CD4-positive, CD25-positive, alpha-beta regulatory T cell (primary cell): ENCODE measurements around the gene OPHN1. TPM values are rescaled to one million over a fixed set of nuclear protein-coding genes. Genes with fewer than 3 reads are reported as not detected.

Experiments used
- ATAC-seq, 2 donors: fragments of 150-1000 bp; cut with Tn5 transposase; one replicate each; pipeline ENCODE4 v1.10.0; 2021; ENCODE audit warnings: low read depth in 2 of 2, moderate number of reproducible peaks in 2 of 2, moderate library complexity in 1 of 2
- DNase-seq, 3 donors: peaks; one replicate each; pipeline versions ENCODE4 v3.0.0 to v3.0.0-alpha.2; 2012 to 2022; ENCODE audit warnings: mixed read lengths in 1 of 3
- H3K27ac ChIP-seq: one replicate; pipeline ENCODE4 v1.7.0; 2013; ENCODE audit warnings: mild to moderate bottlenecking, low read length; ENCODE audit not compliant: insufficient read depth, poor library complexity, severe bottlenecking
- H3K27me3 ChIP-seq: one replicate; pipeline ENCODE4 v1.7.0; 2013; ENCODE audit warnings: low read length; ENCODE audit not compliant: control insufficient read depth, insufficient read depth
- H3K36me3 ChIP-seq: one replicate; pipeline ENCODE4 v1.7.0; 2013; ENCODE audit warnings: mild to moderate bottlenecking, low read length, moderate library complexity; ENCODE audit not compliant: control insufficient read depth, insufficient read depth
- H3K4me1 ChIP-seq: 2 replicates; pipeline ENCODE4 v1.7.0; 2013; ENCODE audit warnings: mild to moderate bottlenecking, low read length; ENCODE audit not compliant: insufficient read depth, control insufficient read depth, poor library complexity, severe bottlenecking
- H3K4me3 ChIP-seq: one replicate; pipeline ENCODE4 v1.7.0; 2013; ENCODE audit warnings: low read depth, mild to moderate bottlenecking, low read length, moderate library complexity
- H3K9me3 ChIP-seq, 2 experiments: 1 replicate in 1 of 2; 2 replicates in 1 of 2; pipeline ENCODE4 v1.7.0; 2013; ENCODE audit warnings: low read length in 2 of 2, mild to moderate bottlenecking in 1 of 2, moderate library complexity in 1 of 2; ENCODE audit not compliant: control insufficient read depth in 2 of 2
- H3K27ac Mint-ChIP-seq, 3 donors: one replicate each; pipeline ENCODE4 v1.8.0; 2020 to 2022; ENCODE audit warnings: mild to moderate bottlenecking in 3 of 3, mixed read lengths in 3 of 3, moderate library complexity in 2 of 3
- H3K27me3 Mint-ChIP-seq: one replicate; pipeline ENCODE4 v1.8.0; 2022; ENCODE audit warnings: mild to moderate bottlenecking, mixed read lengths
- H3K36me3 Mint-ChIP-seq: one replicate; pipeline ENCODE4 v1.8.0; 2020; ENCODE audit warnings: mixed read lengths
- H3K4me1 Mint-ChIP-seq, 4 donors: one replicate each; pipeline ENCODE4 v1.8.0; 2020 to 2022; ENCODE audit warnings: mixed read lengths in 4 of 4, mild to moderate bottlenecking in 1 of 4
- H3K4me3 Mint-ChIP-seq, 4 donors: one replicate each; pipeline ENCODE4 v1.8.0; 2020 to 2022; ENCODE audit warnings: mild to moderate bottlenecking in 4 of 4, mixed read lengths in 4 of 4, moderate library complexity in 3 of 4
- H3K9me3 Mint-ChIP-seq, 7 donors: one replicate each; pipeline ENCODE4 v1.8.0; 2020 to 2022; ENCODE audit warnings: mixed read lengths in 7 of 7, mild to moderate bottlenecking in 3 of 7, moderate library complexity in 2 of 7
- polyA plus RNA-seq, 4 donors: library from polyadenylated mRNA; unstranded; fragments of 300-500 nt; fragmentation: Illumina TruSeq; gene quantifications; one replicate each; pipeline ENCODE4 v1.2.3, GENCODE V29; 2021
- total RNA-seq: library from RNA; stranded (reverse); gene quantifications from one replicate; pipeline ENCODE4 v1.2.3, GENCODE V29; 2022

The OPHN1 gene
- total and polyA plus RNA-seq, 5 donors from 2014 or later = 0.15 TPM; not detected in 4

DNA sequence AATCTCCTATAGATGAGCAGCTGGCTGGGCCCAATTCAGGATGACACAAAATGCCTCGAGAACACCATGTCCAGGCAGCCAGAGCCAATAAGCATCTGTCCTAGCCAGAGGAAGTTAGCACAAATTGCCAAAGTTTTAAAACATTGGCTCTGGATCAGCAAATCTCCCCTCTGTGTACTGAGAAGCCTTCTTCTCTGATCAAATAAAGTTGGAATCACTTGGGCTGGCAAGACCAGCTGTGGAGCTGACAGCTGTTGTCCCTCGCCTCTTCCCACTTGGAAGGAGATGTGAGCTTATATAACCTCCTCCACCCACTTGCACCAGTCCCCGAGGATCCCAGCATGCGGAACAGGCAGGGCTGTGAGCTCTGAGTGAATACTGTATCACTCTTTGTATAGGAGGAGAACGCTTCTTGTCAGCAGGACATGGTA lies 183.9 kb downstream of the OPHN1 start:
- H3K36me3 ChIP-seq = no peaks in the 10 kb centered on the region
- H3K4me3 ChIP-seq = no peak overlapping the region
- no peak overlapping the region for H3K27ac ChIP-seq
- no peak overlapping the region for H3K27ac Mint-ChIP-seq
- no peaks in the 10 kb centered on the region for H3K27me3 Mint-ChIP-seq
- no peaks in the 10 kb centered on the region for H3K9me3 ChIP-seq
- DNase-seq (no peak), ATAC-seq (no peak)
- no peaks in the 10 kb centered on the region for H3K4me1 Mint-ChIP-seq
- H3K36me3 Mint-ChIP-seq = no peaks in the 10 kb centered on the region
- no peaks in the 10 kb centered on the region for H3K27me3 ChIP-seq
- no peak overlapping the region for H3K4me3 Mint-ChIP-seq
- no peaks in the 10 kb centered on the region for H3K9me3 Mint-ChIP-seq
- H3K4me1 ChIP-seq = no peaks in the 10 kb centered on the region

DNA sequence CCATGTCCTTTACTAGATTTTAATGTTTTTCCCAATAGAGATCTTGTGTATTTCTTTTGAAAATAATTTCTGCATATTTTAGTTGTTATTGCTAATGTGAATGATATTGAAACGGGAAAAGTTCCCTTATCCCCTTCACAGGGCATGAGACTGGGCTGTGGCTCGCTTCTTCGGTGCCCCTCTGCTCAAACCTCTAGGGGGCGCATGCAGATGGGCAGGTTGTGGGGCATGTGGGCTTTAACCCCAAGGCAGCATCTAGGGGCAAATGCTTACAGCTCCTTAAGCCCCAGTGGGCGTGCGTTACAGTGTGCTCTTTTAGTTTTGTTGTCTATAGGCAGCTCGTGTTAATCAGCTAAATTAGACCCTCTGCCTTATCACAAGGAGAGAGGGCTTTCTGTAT lies 194.7 kb downstream of the OPHN1 start:
- H3K27me3 ChIP-seq = no peaks in the 10 kb centered on the region
- H3K27ac ChIP-seq = no peak overlapping the region
- H3K4me1 ChIP-seq = no peaks in the 10 kb centered on the region
- no peaks in the 10 kb centered on the region for H3K9me3 Mint-ChIP-seq
- H3K9me3 ChIP-seq = no peaks in the 10 kb centered on the region
- no peaks in the 10 kb centered on the region for H3K36me3 ChIP-seq
- H3K27me3 Mint-ChIP-seq = no peaks in the 10 kb centered on the region
- DNase-seq (peak in 1 of 3 donors; percentile 2), ATAC-seq (no peak)
- no peak overlapping the region for H3K4me3 Mint-ChIP-seq
- H3K36me3 Mint-ChIP-seq = no peaks in the 10 kb centered on the region
- H3K4me3 ChIP-seq = no peak overlapping the region
- no peaks in the 10 kb centered on the region for H3K4me1 Mint-ChIP-seq
- H3K27ac Mint-ChIP-seq = peak overlapping the region in 1 of 3 donors; percentile 13

DNA sequence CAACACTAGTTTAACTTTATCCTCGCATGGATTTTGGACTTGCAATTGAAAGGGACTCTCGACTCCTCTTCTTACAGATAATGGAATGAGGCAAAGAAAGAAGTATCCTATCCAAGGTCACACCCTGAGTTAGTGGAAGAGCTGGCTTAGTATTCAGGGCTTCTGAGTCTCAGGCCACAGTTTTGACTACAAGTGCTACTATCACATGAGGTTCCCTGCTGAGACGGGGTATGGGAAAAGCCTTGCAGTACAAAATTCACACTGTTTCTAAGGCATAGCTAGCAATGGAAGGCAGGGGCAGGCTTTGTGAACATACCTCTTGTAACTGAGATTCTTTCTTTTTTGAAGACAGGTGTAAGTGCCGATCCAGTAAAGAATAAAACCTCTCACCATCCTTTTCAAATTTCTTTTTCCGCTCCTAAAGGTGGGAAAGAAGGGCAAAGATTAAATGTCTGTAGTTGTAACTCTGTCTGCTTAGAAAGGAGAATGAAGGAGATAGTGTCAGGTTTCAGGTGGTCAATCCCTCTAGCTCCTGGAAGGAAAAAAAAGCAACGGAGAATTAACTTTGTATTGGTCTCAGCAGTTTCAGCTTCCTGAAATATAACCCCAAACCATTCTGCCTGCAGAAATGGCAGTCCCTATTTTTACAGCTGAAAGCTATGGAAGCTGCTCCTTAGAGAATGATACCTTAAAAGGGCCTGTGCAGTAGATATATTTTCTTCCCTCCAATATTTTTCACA lies 199.0 kb downstream of the OPHN1 start:
- H3K36me3 ChIP-seq = no peaks in the 10 kb centered on the region
- Mint-ChIP-seq H3K27ac (no peak overlapping the region), H3K36me3 (no peaks in the 10 kb centered on the region), H3K4me3 (no peak overlapping the region), H3K4me1 (no peaks in the 10 kb centered on the region), H3K27me3 (no peaks in the 10 kb centered on the region), H3K9me3 (peaks cover 0 to 1% (median 0%) of the 10 kb centered on the region in 7 donors)
- no peaks in the 10 kb centered on the region for H3K4me1 ChIP-seq
- H3K27ac ChIP-seq = no peak overlapping the region
- H3K4me3 ChIP-seq = no peak overlapping the region
- DNase-seq (no peak), ATAC-seq (no peak)
- no peaks in the 10 kb centered on the region for H3K9me3 ChIP-seq
- no peaks in the 10 kb centered on the region for H3K27me3 ChIP-seq

DNA sequence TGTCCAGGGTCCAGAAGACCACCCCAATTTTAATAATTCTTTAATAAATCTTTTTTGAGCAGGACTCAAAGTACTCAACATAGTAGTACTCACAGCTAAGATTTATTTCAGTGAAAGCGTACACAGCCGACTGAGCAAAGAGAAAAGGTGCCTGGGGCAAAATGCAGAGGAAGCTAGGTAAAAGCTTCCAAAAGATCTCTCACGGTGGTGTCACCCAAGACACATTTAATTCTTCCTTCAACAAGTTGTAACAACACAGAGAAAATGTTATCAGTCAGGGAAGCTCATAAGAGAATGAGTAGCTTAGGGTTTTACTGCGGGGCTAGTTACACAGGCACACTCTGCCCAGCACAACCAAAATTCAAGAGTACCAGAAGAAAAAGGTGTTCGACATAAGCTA lies 201.1 kb downstream of the OPHN1 start:
- H3K4me1 ChIP-seq = no peaks in the 10 kb centered on the region
- no peak overlapping the region for H3K4me3 ChIP-seq
- H3K9me3 Mint-ChIP-seq = peaks cover 0 to 2% (median 0%) of the 10 kb centered on the region in 7 donors
- DNase-seq = no peak
- no peaks in the 10 kb centered on the region for H3K36me3 Mint-ChIP-seq
- no peaks in the 10 kb centered on the region for H3K4me1 Mint-ChIP-seq
- H3K36me3 ChIP-seq = no peaks in the 10 kb centered on the region
- H3K27ac ChIP-seq = no peak overlapping the region
- no peak overlapping the region for H3K4me3 Mint-ChIP-seq
- H3K27me3 Mint-ChIP-seq = no peaks in the 10 kb centered on the region
- H3K27me3 ChIP-seq = no peaks in the 10 kb centered on the region
- H3K9me3 ChIP-seq = no peaks in the 10 kb centered on the region
- ATAC-seq = no peak
- no peak overlapping the region for H3K27ac Mint-ChIP-seq

DNA sequence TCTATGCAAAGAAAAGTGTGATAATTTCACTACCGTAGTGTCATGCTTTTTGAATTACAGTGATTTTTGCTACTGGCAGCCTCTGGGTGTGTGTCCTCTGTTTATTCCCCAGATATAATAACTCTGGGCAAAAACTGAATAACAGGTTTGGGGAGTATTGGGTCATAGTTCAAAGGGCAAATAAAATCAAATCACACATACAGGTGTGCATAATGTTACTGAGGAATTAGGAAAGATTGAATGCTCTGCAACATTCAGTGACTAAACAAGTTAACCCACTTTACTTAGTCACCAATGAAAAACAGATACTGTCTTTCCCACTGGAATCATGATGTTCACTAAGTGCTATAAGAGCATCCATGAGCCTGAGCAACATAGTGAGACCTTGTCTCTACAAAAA lies 224.3 kb downstream of the OPHN1 start:
- Mint-ChIP-seq H3K9me3 (no peaks in the 10 kb centered on the region), H3K36me3 (no peaks in the 10 kb centered on the region), H3K27me3 (no peaks in the 10 kb centered on the region), H3K4me3 (no peak overlapping the region), H3K4me1 (no peaks in the 10 kb centered on the region), H3K27ac (no peak overlapping the region)
- Histone ChIP-seq H3K27me3 (no peaks in the 10 kb centered on the region), H3K4me3 (no peak overlapping the region), H3K36me3 (no peaks in the 10 kb centered on the region), H3K27ac (no peak overlapping the region), H3K9me3 (no peaks in the 10 kb centered on the region), H3K4me1 (no peaks in the 10 kb centered on the region)
- DNase-seq (no peak), ATAC-seq (no peak)

DNA sequence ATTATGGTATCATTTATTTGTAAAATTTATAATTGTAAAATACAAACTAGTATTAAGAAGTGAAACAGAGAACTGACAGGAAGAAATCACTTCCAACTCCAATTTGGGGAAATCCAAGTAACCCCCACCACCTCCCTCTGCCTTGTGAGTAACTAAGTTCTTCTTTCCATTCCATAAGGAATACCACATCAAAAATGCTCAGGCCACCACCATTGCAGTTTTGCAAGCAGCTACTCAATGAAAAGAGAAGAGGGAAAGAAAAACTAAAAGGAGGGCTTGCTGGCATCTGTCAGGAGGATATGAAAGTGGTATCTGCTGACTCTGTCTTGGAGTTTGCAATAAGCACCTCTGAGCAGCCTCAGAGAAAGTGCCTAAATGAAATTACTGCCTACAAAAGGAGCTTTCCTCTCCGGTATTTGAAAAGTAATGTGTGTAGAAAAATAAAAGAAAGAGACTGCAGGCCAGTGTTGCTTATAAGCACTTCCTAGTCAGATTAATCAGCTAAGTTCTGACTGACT lies 228.7 kb downstream of the OPHN1 start:
- H3K27ac Mint-ChIP-seq = no peak overlapping the region
- H3K4me1 ChIP-seq = no peaks in the 10 kb centered on the region
- H3K27me3 ChIP-seq = no peaks in the 10 kb centered on the region
- DNase-seq (no peak), ATAC-seq (no peak)
- no peaks in the 10 kb centered on the region for H3K27me3 Mint-ChIP-seq
- no peaks in the 10 kb centered on the region for H3K4me1 Mint-ChIP-seq
- no peaks in the 10 kb centered on the region for H3K9me3 Mint-ChIP-seq
- no peaks in the 10 kb centered on the region for H3K36me3 ChIP-seq
- H3K9me3 ChIP-seq = no peaks in the 10 kb centered on the region
- no peak overlapping the region for H3K27ac ChIP-seq
- no peak overlapping the region for H3K4me3 ChIP-seq
- H3K4me3 Mint-ChIP-seq = no peak overlapping the region
- H3K36me3 Mint-ChIP-seq = no peaks in the 10 kb centered on the region

DNA sequence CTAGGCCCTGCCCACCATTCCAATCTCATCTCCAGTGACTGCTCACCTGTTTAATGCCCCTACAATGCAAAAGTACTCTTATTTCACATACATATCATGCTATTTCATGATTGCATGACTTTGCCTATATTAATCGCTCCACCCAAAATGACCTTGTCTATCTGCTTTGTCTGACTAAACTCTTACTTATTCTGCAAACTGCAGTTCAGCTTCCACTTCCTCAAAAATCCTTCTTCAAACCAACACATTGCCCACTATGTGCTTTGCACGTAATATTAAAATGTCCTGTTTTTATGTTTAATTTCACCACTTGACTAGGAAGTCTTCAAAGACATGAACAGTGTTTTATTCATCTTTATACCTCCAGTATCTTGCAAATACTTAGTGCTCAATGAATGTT lies 229.6 kb downstream of the OPHN1 start:
- H3K4me1 Mint-ChIP-seq = no peaks in the 10 kb centered on the region
- no peak overlapping the region for H3K27ac ChIP-seq

DNA sequence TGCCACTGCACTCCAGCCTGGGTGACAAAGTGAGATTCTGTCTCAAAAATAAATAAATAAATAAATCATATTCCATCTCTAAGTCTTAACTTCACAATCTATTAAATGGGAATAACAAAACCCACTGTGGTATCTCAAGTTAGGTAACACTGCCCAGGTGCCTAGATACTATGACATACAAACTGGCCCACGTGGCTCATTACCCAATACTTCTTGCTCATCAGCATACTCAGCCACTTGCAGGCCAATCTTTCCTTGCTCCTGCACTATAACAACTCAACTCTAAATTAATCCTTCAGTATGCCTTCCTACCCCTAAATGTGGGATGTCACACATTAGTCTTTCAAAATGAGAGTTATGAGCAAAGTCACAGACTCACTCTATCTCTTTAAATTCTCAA lies 230.1 kb downstream of the OPHN1 start:
- Mint-ChIP-seq H3K4me1 (no peaks in the 10 kb centered on the region), H3K27me3 (no peaks in the 10 kb centered on the region)
- no peak overlapping the region for H3K27ac ChIP-seq

More for the DNA sequence above, 229.6 kb downstream of the OPHN1 start:
- Histone ChIP-seq H3K27me3 (no peaks in the 10 kb centered on the region), H3K9me3 (no peaks in the 10 kb centered on the region), H3K36me3 (no peaks in the 10 kb centered on the region), H3K4me3 (no peak overlapping the region), H3K4me1 (no peaks in the 10 kb centered on the region)
- Mint-ChIP-seq H3K9me3 (no peaks in the 10 kb centered on the region), H3K27me3 (no peaks in the 10 kb centered on the region), H3K27ac (peak overlapping the region in 1 of 3 donors; percentile 48), H3K36me3 (no peaks in the 10 kb centered on the region), H3K4me3 (no peak overlapping the region)
- ATAC-seq = no peak
- DNase-seq = no peak

More for the DNA sequence above, 230.1 kb downstream of the OPHN1 start:
- DNase-seq (no peak), ATAC-seq (no peak)
- H3K27me3 ChIP-seq = no peaks in the 10 kb centered on the region
- Mint-ChIP-seq H3K36me3 (no peaks in the 10 kb centered on the region), H3K4me3 (no peak overlapping the region), H3K9me3 (no peaks in the 10 kb centered on the region), H3K27ac (no peak overlapping the region)
- no peaks in the 10 kb centered on the region for H3K36me3 ChIP-seq
- H3K9me3 ChIP-seq = no peaks in the 10 kb centered on the region
- no peaks in the 10 kb centered on the region for H3K4me1 ChIP-seq
- no peak overlapping the region for H3K4me3 ChIP-seq
